ENCODE results near the gene BUD13. TPM values are rescaled to one million over a fixed set of nuclear protein-coding genes. Genes with fewer than 3 reads are reported as not detected.
A peak's percentile ranks its signal among the peaks of the same experiment; 100 is the strongest.

The BUD13 gene
- total RNA-seq, 4 donors from 2014 or later, result 16.3 to 42.9 (median 20.1) TPM

DNA sequence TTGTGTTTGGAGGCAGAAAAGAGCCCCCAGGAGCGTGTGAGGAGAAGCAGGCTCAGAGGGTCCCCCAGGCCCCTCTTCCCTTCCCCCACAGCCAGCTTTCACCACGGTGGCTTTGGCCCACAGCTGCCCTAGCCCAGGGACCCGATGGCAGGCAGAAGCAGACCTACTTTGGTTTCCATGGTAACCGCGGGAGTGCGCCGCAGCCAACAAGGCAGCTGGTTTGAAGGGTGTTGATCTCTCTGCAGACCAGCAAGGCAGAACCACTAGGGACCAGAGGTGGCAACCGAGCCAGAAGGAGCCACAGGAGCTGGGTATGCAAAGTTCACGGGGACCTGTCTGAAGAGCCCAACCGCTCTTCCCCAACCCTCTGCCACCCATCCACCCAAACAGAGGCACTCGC lies 69.4 kb downstream of the BUD13 start:
- Histone ChIP-seq H3K9me3 (no peaks in the 10 kb centered on the region), H3K27me3 (no peaks in the 10 kb centered on the region), H3K4me1 (peaks cover 0 to 5% (median 0%) of the 10 kb centered on the region in 4 donors), H3K4me3 (no peak overlapping the region), H3K36me3 (no peaks in the 10 kb centered on the region), H3K27ac (no peak overlapping the region)
- TF ChIP-seq POLR2A (IDR thresholded peaks at IDR 0.05), result no peak
- no peak for TF ChIP-seq CTCF (IDR thresholded peaks at IDR 0.05)
- DNase-seq, result peak in 1 of 3 donors; percentile 45

- DNase-seq, result peak in 2 of 3 donors; percentile 10 to 22
Observed at GRCh38 chr11:116702772-116703385, 69.9 kb downstream of the BUD13 start.

DNA sequence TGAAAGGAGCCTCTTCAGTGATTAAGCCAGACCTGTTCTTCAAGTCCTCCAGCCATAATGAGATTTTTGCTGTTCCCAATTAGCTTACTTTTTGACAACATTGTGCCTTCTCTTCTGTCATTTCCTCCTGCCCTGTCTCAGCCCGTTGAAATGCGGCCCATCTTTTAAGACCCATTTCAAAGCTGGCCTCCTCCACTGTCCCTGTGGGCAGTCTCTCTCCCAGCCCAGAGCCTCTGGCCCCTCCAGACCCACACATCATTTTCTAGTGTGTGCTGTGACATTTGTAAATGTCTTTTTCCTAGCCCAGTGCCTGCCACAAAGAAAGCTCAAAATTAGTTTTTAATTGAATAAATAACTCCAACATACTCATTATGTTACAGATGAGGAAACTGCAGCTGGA lies 70.9 kb downstream of the BUD13 start:
- H3K27me3 ChIP-seq, result no peaks in the 10 kb centered on the region
- no peak for TF ChIP-seq CTCF (IDR thresholded peaks at IDR 0.05)
- no peak for TF ChIP-seq POLR2A (IDR thresholded peaks at IDR 0.05)
- H3K36me3 ChIP-seq, result no peaks in the 10 kb centered on the region
- H3K4me3 ChIP-seq, result no peak overlapping the region
- H3K4me1 ChIP-seq, result peaks cover 0 to under 1% (median 0%) of the 10 kb centered on the region in 4 donors
- H3K27ac ChIP-seq, result no peak overlapping the region
- peak in 1 of 3 donors; percentile 7 for DNase-seq
- no peaks in the 10 kb centered on the region for H3K9me3 ChIP-seq

More at GRCh38 chr11:116702772-116703385, 69.9 kb downstream of the BUD13 start:
- no peaks in the 10 kb centered on the region for H3K27me3 ChIP-seq
- TF ChIP-seq POLR2A (IDR thresholded peaks at IDR 0.05) (no peak), CTCF (IDR thresholded peaks at IDR 0.05) (no peak)
- no peak overlapping the region for H3K27ac ChIP-seq
- H3K4me1 ChIP-seq, result peaks cover 0 to 5% (median 0%) of the 10 kb centered on the region in 4 donors
- no peaks in the 10 kb centered on the region for H3K9me3 ChIP-seq
- no peak overlapping the region for H3K4me3 ChIP-seq
- H3K36me3 ChIP-seq, result no peaks in the 10 kb centered on the region

DNA sequence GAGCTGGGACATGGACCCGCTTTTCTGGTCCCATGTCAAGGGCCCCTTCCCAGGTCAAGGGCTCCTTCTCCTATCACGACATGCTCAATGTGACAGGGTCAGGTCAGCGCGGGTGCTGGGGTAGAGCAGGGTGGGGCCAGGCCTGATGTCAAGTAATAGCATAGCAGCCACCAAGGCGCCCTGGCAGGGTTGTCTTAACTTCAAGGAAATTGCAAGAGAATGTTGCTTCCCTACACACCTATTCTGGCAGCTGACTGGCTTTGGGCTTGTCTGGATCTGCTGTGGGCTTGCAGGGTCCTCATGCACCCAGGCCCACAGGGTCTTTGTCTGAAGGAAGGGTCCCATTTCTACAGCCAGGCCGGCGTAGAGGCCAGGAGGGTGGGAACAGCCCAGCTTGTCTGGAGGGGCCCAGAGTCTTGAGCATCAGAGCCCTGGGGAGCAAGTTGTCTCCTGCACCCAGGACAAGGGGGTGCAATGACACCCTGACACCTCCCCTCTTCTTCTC lies 71.4 kb downstream of the BUD13 start:
- Histone ChIP-seq H3K4me1 (no peaks in the 10 kb centered on the region), H3K36me3 (no peaks in the 10 kb centered on the region), H3K4me3 (no peak overlapping the region), H3K9me3 (no peaks in the 10 kb centered on the region), H3K27me3 (no peaks in the 10 kb centered on the region), H3K27ac (no peak overlapping the region)
- TF ChIP-seq CTCF (IDR thresholded peaks at IDR 0.05) (no peak), POLR2A (IDR thresholded peaks at IDR 0.05) (no peak)
- DNase-seq, result peak in 2 of 3 donors; percentile 29 to 31

GRCh38 chr11:116700586-116701220 lies 72.1 kb downstream of the BUD13 start:
- TF ChIP-seq CTCF (IDR thresholded peaks at IDR 0.05), result no peak
- peak in 2 of 3 donors; percentile 6 to 10 for DNase-seq

More at GRCh38 chr11:116700586-116701220, 72.1 kb downstream of the BUD13 start:
- H3K36me3 ChIP-seq, result no peaks in the 10 kb centered on the region
- no peak overlapping the region for H3K4me3 ChIP-seq
- H3K9me3 ChIP-seq, result no peaks in the 10 kb centered on the region
- no peaks in the 10 kb centered on the region for H3K4me1 ChIP-seq
- H3K27me3 ChIP-seq, result no peaks in the 10 kb centered on the region
- H3K27ac ChIP-seq, result no peak overlapping the region

Other genes with a start within 250 kb of the BUD13 start
- gene ZPR1, start 15.0 kb upstream of the BUD13 start, total RNA-seq, result 10 to 100 TPM; 17.0 to 52.6 (median 32.5) TPM
- gene APOA5, start 18.9 kb upstream of the BUD13 start, total RNA-seq, result 1 to 10 TPM in 2 of 4 donors, not detected in 2; 2.8 to 3.2 TPM
- over 10,000 TPM in 1 of 4 donors, 1,000 to 10,000 TPM in 2, 100 to 1,000 TPM in 1; 107 to 10,211 (median 6,146) TPM for gene APOA4, start 50.3 kb upstream of the BUD13 start, total RNA-seq
- gene APOC3, start 56.9 kb upstream of the BUD13 start, total RNA-seq, result over 10,000 TPM in 1 of 4 donors, 1,000 to 10,000 TPM in 2, 100 to 1,000 TPM in 1; 276 to 11,857 (median 5,024) TPM
- 1,000 to 10,000 TPM in 3 of 4 donors, 10 to 100 TPM in 1; 42.9 to 6,445 (median 3,046) TPM for gene APOA1, start 64.6 kb upstream of the BUD13 start, total RNA-seq

All from Peyer's patch (tissue), 4 donors.